Measurements from ENCODE around the gene ARMCX6. TPM values are rescaled to one million over a fixed set of nuclear protein-coding genes. Genes with fewer than 3 reads are reported as not detected.

Gene ARMCX6
- total and polyA plus RNA-seq, 2 of the 13 experiments (the other 11 are each of a cell fraction or from before 2014, with no cell fraction given), result 19.4 to 23.3 TPM

DNA sequence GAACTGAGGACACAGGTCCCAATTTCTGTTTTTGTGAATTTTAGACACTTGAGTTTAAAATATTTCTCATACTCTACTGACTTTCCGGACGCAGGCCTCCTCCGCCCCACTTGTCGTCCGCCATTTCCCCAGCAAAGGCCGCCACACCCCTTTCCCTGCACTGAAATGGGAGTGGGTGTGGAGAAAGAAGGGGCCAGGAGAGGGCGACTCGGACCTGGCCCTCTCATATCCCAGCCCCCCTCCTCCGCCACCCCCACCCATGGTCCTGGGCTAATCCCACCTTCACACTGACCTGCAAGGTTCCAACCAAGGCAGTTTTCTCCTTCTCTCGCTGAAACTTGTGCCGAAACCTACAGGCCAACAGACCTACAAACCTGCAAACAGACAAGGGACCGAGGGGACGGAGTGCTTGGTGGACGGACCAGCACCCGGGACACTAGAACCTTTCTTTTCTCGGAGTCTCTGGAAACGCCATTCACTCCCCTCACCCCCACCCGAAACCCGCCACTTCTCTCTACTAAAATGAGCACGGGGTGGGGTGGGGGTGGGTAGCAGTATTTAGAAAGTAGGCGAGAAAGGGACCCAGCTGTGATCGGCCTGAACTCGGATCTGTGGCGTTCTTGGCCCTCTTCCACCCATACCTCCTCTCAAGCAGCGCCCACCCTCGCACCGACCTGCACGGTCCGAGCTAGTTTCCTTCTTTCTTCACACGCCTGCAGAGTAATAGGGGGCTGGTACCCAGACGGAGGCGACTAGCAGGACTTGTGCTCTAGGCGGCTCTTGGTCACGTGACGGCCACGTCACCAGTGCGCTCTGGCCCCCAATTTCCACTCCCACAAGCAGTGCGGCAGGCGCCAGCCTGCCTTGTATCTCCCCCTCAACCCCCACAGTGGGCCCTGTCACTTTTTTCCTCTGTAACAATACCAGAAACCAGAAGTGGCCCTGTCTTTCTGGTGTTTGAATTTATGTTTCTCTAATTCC is at the start of gene ARMCX6 (continued):
- TF ChIP-seq KAT7 (CRISPR knock-in tag; IDR thresholded peaks at IDR 0.05; ENCODE audit: borderline replicate concordance) (no peak), WIZ (CRISPR knock-in tag; IDR thresholded peaks at IDR 0.05) (no peak), SIN3B (IDR thresholded peaks at IDR 0.05; ENCODE audit: low read length) (no peak), EP300 (IDR thresholded peaks at IDR 0.05; ENCODE audit: low read depth in 2 of 2, low read length in 2 of 2) (no peak), EP300 (CRISPR knock-in tag; IDR thresholded peaks at IDR 0.05; ENCODE audit: borderline replicate concordance) (no peak), HDAC6 (IDR thresholded peaks at IDR 0.05; ENCODE audit: low read depth, low read length) (no peak), SRF (IDR thresholded peaks at IDR 0.05; ENCODE audit: low read depth, low read length) (no peak), ZNF747 (CRISPR knock-in tag; IDR thresholded peaks at IDR 0.05; ENCODE audit: borderline replicate concordance) (no peak), GMEB2 (CRISPR knock-in tag; IDR thresholded peaks at IDR 0.05; ENCODE audit: low read depth) (no peak), ZBTB14 (CRISPR knock-in tag; IDR thresholded peaks at IDR 0.05) (no peak), CREM (IDR thresholded peaks at IDR 0.05) (peak; percentile 62; the same call in 1 of the 2 replicates), CREM (CRISPR knock-in tag; IDR thresholded peaks at IDR 0.05) (no peak), MED1 (CRISPR knock-in tag; IDR thresholded peaks at IDR 0.05) (no peak), HNRNPH1 (optimal IDR thresholded peaks at IDR 0.05; ENCODE audit: low read depth, low read length) (no peak), GPN1 (CRISPR knock-in tag; IDR thresholded peaks at IDR 0.05; ENCODE audit: borderline replicate concordance) (no peak)
- TF ChIP-seq, protein P1, sequence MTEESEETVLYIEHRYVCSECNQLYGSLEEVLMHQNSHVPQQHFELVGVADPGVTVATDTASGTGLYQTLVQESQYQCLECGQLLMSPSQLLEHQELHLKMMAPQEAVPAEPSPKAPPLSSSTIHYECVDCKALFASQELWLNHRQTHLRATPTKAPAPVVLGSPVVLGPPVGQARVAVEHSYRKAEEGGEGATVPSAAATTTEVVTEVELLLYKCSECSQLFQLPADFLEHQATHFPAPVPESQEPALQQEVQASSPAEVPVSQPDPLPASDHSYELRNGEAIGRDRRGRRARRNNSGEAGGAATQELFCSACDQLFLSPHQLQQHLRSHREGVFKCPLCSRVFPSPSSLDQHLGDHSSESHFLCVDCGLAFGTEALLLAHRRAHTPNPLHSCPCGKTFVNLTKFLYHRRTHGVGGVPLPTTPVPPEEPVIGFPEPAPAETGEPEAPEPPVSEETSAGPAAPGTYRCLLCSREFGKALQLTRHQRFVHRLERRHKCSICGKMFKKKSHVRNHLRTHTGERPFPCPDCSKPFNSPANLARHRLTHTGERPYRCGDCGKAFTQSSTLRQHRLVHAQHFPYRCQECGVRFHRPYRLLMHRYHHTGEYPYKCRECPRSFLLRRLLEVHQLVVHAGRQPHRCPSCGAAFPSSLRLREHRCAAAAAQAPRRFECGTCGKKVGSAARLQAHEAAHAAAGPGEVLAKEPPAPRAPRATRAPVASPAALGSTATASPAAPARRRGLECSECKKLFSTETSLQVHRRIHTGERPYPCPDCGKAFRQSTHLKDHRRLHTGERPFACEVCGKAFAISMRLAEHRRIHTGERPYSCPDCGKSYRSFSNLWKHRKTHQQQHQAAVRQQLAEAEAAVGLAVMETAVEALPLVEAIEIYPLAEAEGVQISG (CRISPR knock-in tag; IDR thresholded peaks at IDR 0.05), result no peak
- TF ChIP-seq, protein P2, sequence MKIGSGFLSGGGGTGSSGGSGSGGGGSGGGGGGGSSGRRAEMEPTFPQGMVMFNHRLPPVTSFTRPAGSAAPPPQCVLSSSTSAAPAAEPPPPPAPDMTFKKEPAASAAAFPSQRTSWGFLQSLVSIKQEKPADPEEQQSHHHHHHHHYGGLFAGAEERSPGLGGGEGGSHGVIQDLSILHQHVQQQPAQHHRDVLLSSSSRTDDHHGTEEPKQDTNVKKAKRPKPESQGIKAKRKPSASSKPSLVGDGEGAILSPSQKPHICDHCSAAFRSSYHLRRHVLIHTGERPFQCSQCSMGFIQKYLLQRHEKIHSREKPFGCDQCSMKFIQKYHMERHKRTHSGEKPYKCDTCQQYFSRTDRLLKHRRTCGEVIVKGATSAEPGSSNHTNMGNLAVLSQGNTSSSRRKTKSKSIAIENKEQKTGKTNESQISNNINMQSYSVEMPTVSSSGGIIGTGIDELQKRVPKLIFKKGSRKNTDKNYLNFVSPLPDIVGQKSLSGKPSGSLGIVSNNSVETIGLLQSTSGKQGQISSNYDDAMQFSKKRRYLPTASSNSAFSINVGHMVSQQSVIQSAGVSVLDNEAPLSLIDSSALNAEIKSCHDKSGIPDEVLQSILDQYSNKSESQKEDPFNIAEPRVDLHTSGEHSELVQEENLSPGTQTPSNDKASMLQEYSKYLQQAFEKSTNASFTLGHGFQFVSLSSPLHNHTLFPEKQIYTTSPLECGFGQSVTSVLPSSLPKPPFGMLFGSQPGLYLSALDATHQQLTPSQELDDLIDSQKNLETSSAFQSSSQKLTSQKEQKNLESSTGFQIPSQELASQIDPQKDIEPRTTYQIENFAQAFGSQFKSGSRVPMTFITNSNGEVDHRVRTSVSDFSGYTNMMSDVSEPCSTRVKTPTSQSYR (CRISPR knock-in tag; IDR thresholded peaks at IDR 0.05; ENCODE audit: borderline replicate concordance), result 0 out of 2 replicates have a peak, but pooled peaks have one; percentile 23
- TF ChIP-seq, protein P3, sequence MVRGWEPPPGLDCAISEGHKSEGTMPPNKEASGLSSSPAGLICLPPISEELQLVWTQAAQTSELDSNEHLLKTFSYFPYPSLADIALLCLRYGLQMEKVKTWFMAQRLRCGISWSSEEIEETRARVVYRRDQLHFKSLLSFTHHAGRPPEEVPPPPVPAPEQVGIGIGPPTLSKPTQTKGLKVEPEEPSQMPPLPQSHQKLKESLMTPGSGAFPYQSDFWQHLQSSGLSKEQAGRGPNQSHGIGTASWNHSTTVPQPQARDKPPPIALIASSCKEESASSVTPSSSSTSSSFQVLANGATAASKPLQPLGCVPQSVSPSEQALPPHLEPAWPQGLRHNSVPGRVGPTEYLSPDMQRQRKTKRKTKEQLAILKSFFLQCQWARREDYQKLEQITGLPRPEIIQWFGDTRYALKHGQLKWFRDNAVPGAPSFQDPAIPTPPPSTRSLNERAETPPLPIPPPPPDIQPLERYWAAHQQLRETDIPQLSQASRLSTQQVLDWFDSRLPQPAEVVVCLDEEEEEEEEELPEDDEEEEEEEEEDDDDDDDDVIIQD (CRISPR knock-in tag; IDR thresholded peaks at IDR 0.05; ENCODE audit: low read depth), result no peak
